H1 (cell line): ENCODE measurements around the gene CTSA. TPM values are rescaled to one million over a fixed set of nuclear protein-coding genes. Genes with fewer than 3 reads are reported as not detected.

Source experiments
- CTCF ChIA-PET: fragments of 300-600 bp; sonication (Branson Sonifier 250); formaldehyde crosslinking; loops from one replicate; lab custom pipeline; 2021; ENCODE audit not compliant: partially characterized antibody; lab: Charles Lee
- POLR2A ChIA-PET: fragments of 300-600 bp; sonication (Branson Sonifier 250); formaldehyde crosslinking; loops from one replicate; lab custom pipeline; 2021; ENCODE audit warnings: inconsistent platforms; ENCODE audit not compliant: partially characterized antibody; lab: Charles Lee
- DNase-seq, 2 experiments: peaks; one replicate each; pipeline versions ENCODE4 v3.0.0 to v3.0.0-alpha.2; 2010 to 2022; ENCODE audit warnings: low spot score in 2 of 2, low read depth in 1 of 2, mixed read lengths in 1 of 2
- FAIRE-seq: peaks from 2 replicates; lab custom pipeline; 2011; peaks lifted over from hg19 to GRCh38; lab: Jason Lieb, UNC
- H2AFZ ChIP-seq: 2 replicates; pipeline ENCODE4 v1.8.1; 2012; ENCODE audit warnings: low read length, inconsistent platforms
- H2AK5ac ChIP-seq: 2 replicates; pipeline ENCODE4 v1.6.1; 2013; ENCODE audit warnings: low read depth, low read length
- H2BK120ac ChIP-seq: replicated peaks from 2 replicates; pipeline ENCODE3; 2013; ENCODE audit warnings: low read depth, low read length, inconsistent platforms
- H2BK12ac ChIP-seq: 2 replicates; pipeline ENCODE4 v1.6.1; 2013; ENCODE audit warnings: low read depth, low read length
- H2BK15ac ChIP-seq: 2 replicates; pipeline ENCODE4 v1.6.1; 2013; ENCODE audit warnings: low read length
- H2BK20ac ChIP-seq: 2 replicates; pipeline ENCODE4 v1.6.1; 2013; ENCODE audit warnings: low read length
- H2BK5ac ChIP-seq: 2 replicates; pipeline ENCODE4 v1.6.1; 2013; ENCODE audit warnings: low read depth, low read length
- H3K14ac ChIP-seq: 2 replicates; pipeline ENCODE4 v1.6.1; 2013; ENCODE audit warnings: inconsistent platforms; ENCODE audit not compliant: insufficient read length
- H3K18ac ChIP-seq: 2 replicates; pipeline ENCODE4 v1.6.1; 2013; ENCODE audit warnings: low read length; ENCODE audit errors: extremely low read depth
- H3K23ac ChIP-seq: 2 replicates; pipeline ENCODE4 v1.6.1; 2013; ENCODE audit warnings: inconsistent platforms; ENCODE audit not compliant: insufficient read length
- H3K23me2 ChIP-seq: 2 replicates; pipeline ENCODE4 v1.6.1; 2013; ENCODE audit warnings: low read depth, low read length
- H3K27ac ChIP-seq: 2 replicates; pipeline ENCODE4 v1.6.1; 2011; ENCODE audit warnings: low read depth, low read length, inconsistent platforms
- H3K27me3 ChIP-seq, 4 experiments: replicated peaks in 1 of 4; 1 replicate in 1 of 4; 2 replicates in 3 of 4; pipeline versions ENCODE4 v1.6.1 to v1.8.1; 2011 to 2013; ENCODE audit warnings: low read length in 3 of 4, mild to moderate bottlenecking in 3 of 4, inconsistent platforms in 2 of 4, mixed read lengths in 2 of 4, moderate library complexity in 1 of 4; ENCODE audit not compliant: control insufficient read depth in 3 of 4, insufficient read depth in 3 of 4; ENCODE audit errors: extremely low read depth in 1 of 4
- H3K36me3 ChIP-seq, 4 experiments: 2 replicates each; pipeline versions ENCODE4 v1.6.1 to v1.8.1; 2011 to 2013; ENCODE audit warnings: mild to moderate bottlenecking in 4 of 4, low read length in 3 of 4, moderate library complexity in 2 of 4, control low read depth in 1 of 4, inconsistent platforms in 1 of 4; ENCODE audit not compliant: insufficient read depth in 4 of 4, control insufficient read depth in 2 of 4
- H3K4ac ChIP-seq: replicated peaks from 2 replicates; pipeline ENCODE3; 2013; ENCODE audit warnings: low read length, low read depth, mixed read lengths, inconsistent platforms; ENCODE audit not compliant: insufficient read length
- H3K4me1 ChIP-seq, 4 experiments: replicated peaks in 1 of 4; 1 replicate in 1 of 4; 2 replicates in 3 of 4; pipeline versions ENCODE4 v1.6.1 to v1.8.1; 2011 to 2013; ENCODE audit warnings: low read length in 3 of 4, inconsistent platforms in 2 of 4, mixed read lengths in 1 of 4; ENCODE audit not compliant: insufficient read depth in 4 of 4, control insufficient read depth in 3 of 4
- H3K4me2 ChIP-seq, 2 experiments: 2 replicates each; pipeline versions ENCODE4 v1.6.1 to v1.8.1; 2011 to 2013; ENCODE audit warnings: low read depth in 2 of 2, low read length in 2 of 2, control low read depth in 1 of 2, inconsistent platforms in 1 of 2, mild to moderate bottlenecking in 1 of 2; ENCODE audit not compliant: insufficient read depth in 1 of 2
- H3K4me3 ChIP-seq, 4 experiments: fragments of 200-600, 300-600 bp in 1 of 4; sonication (generic), shearing (Covaris generic), sonication (Bioruptor Twin) in 1 of 4; 2 replicates each; pipeline versions ENCODE4 v1.5.1 to v1.8.1; 2011 to 2016; ENCODE audit warnings: low read length in 4 of 4, low read depth in 3 of 4, control low read depth in 2 of 4, inconsistent platforms in 2 of 4, mild to moderate bottlenecking in 2 of 4, mixed read lengths in 1 of 4, moderate library complexity in 1 of 4; ENCODE audit not compliant: insufficient read depth in 2 of 4; ENCODE audit errors: extremely low read depth in 1 of 4
- H3K56ac ChIP-seq: replicated peaks from 2 replicates; pipeline ENCODE3; 2013; ENCODE audit warnings: low read depth, mild to moderate bottlenecking, mixed read lengths, low read length, inconsistent platforms; ENCODE audit not compliant: insufficient read length
- H3K79me1 ChIP-seq: 2 replicates; pipeline ENCODE4 v1.6.1; 2013; ENCODE audit warnings: low read depth, low read length, control low read depth
- H3K79me2 ChIP-seq, 2 experiments: 2 replicates each; pipeline versions ENCODE4 v1.6.1 to v1.8.1; 2012 to 2013; ENCODE audit warnings: low read length in 2 of 2, mild to moderate bottlenecking in 2 of 2, inconsistent platforms in 1 of 2; ENCODE audit not compliant: insufficient read depth in 2 of 2, control insufficient read depth in 1 of 2
- H3K9ac ChIP-seq, 4 experiments: replicated peaks in 1 of 4; 1 replicate in 1 of 4; 2 replicates in 3 of 4; pipeline versions ENCODE4 v1.6.1 to v1.8.1; 2011 to 2013; ENCODE audit warnings: low read depth in 3 of 4, low read length in 3 of 4, control low read depth in 2 of 4, mild to moderate bottlenecking in 2 of 4, moderate library complexity in 2 of 4, inconsistent platforms in 1 of 4; ENCODE audit errors: extremely low read depth in 1 of 4
- H3K9me3 ChIP-seq, 2 experiments: 2 replicates each; pipeline versions ENCODE4 v1.6.1 to v1.8.1; 2012 to 2013; ENCODE audit warnings: mild to moderate bottlenecking in 2 of 2, moderate library complexity in 2 of 2, control low read depth in 1 of 2, inconsistent platforms in 1 of 2, low read depth in 1 of 2, low read length in 1 of 2, mixed read lengths in 1 of 2; ENCODE audit not compliant: insufficient read depth in 2 of 2
- H4K20me1 ChIP-seq, 2 experiments: replicated peaks in 1 of 2; 2 replicates each; pipeline versions ENCODE3 to v1.8.1; 2011 to 2013; ENCODE audit warnings: inconsistent platforms in 2 of 2, low read length in 2 of 2, mild to moderate bottlenecking in 1 of 2; ENCODE audit not compliant: insufficient read depth in 2 of 2, control insufficient read depth in 1 of 2
- H4K5ac ChIP-seq: 2 replicates; pipeline ENCODE4 v1.6.1; 2013; ENCODE audit warnings: low read length, low read depth, mixed read lengths, inconsistent platforms; ENCODE audit not compliant: insufficient read length
- H4K8ac ChIP-seq: 2 replicates; pipeline ENCODE4 v1.8.0; 2013; ENCODE audit warnings: mild to moderate bottlenecking, moderate library complexity, low read length, inconsistent platforms; ENCODE audit not compliant: insufficient read depth; ENCODE audit errors: extremely low read depth
- H4K91ac ChIP-seq: replicated peaks from 2 replicates; pipeline ENCODE3; 2013; ENCODE audit warnings: low read length, mixed read lengths, inconsistent platforms; ENCODE audit not compliant: insufficient read length
- E2F6 ChIP-seq: IDR thresholded peaks from 2 replicates; pipeline ENCODE4 v1.6.1; 2012; ENCODE audit warnings: inconsistent platforms
- EGR1 ChIP-seq: IDR thresholded peaks from 2 replicates; pipeline ENCODE4 v1.6.1; 2011; ENCODE audit warnings: low read depth, low read length, borderline replicate concordance
- EZH2 ChIP-seq: fragments of 200-600 bp; sonication (generic); IDR thresholded peaks from 2 replicates; pipeline ENCODE4 v1.7.1; 2012; ENCODE audit warnings: low read depth, mild to moderate bottlenecking, moderate library complexity, low read length, inconsistent platforms; ENCODE audit not compliant: severe bottlenecking
- KDM1A ChIP-seq: fragments of 200-600, 300-600 bp; sonication (generic); IDR thresholded peaks from 2 replicates; pipeline ENCODE4 v1.7.1; 2016; ENCODE audit warnings: mild to moderate bottlenecking, low read length, borderline replicate concordance
- POLR2A ChIP-seq, 2 experiments: IDR thresholded peaks; 1 replicate in 1 of 2; 2 replicates in 1 of 2; pipeline ENCODE4 v1.6.1; 2011; ENCODE audit warnings: low read depth in 2 of 2, low read length in 2 of 2, mild to moderate bottlenecking in 2 of 2; ENCODE audit errors: control extremely low read depth in 1 of 2
- POLR2AphosphoS5 ChIP-seq: IDR thresholded peaks from 2 replicates; pipeline ENCODE4 v1.6.1; 2011; ENCODE audit warnings: low read depth, low read length
- RXRA ChIP-seq: IDR thresholded peaks from 2 replicates; pipeline ENCODE4 v1.6.1; 2011; ENCODE audit warnings: low read depth, mild to moderate bottlenecking, low read length, moderate library complexity; ENCODE audit not compliant: insufficient read depth
- SP2 ChIP-seq: IDR thresholded peaks from 2 replicates; pipeline ENCODE4 v1.6.1; 2012; ENCODE audit warnings: mild to moderate bottlenecking, low read length, inconsistent platforms
- SUZ12 ChIP-seq: fragments of 200-600 bp; sonication (generic); IDR thresholded peaks from 2 replicates; pipeline ENCODE4 v1.6.1; 2012; ENCODE audit warnings: mild to moderate bottlenecking, inconsistent platforms, low read length, moderate library complexity, mixed read lengths
- TBP ChIP-seq: IDR thresholded peaks from 2 replicates; pipeline ENCODE4 v1.6.1; 2011; ENCODE audit warnings: low read depth, low read length, improper control_type of control experiment
- TCF12 ChIP-seq: IDR thresholded peaks from 2 replicates; pipeline ENCODE4 v1.6.1; 2011; ENCODE audit warnings: low read depth, mild to moderate bottlenecking, low read length
- WGBS, 2 experiments: shearing (Covaris generic) in 1 of 2; methylation state at CpG; one replicate each; pipeline versions ENCODE4 v1.1.6 to v1.1.7; 2013 to 2015; ENCODE audit warnings: low lambda C conversion rate in 2 of 2, mixed read lengths in 2 of 2, inconsistent platforms in 1 of 2, low coverage in 1 of 2, missing lambda C conversion rate in 1 of 2; ENCODE audit not compliant: insufficient replicate concordance in 2 of 2, insufficient coverage in 1 of 2, insufficient read length in 1 of 2; ENCODE audit errors: extremely low coverage in 1 of 2, missing lambda C conversion rate in 1 of 2; 5-methylcytosine and 5-hydroxymethylcytosine counted together
- polyA plus RNA-seq, 7 experiments: library from polyadenylated mRNA; depleted of rRNA in 3 of 7; stranded (reverse) in 5 of 7; unstranded in 2 of 7; fragments of >200 nt in 5 of 7; fragments of 200-250 nt in 2 of 7; gene quantifications; 1 replicate in 5 of 7; 2 replicates in 1 of 7; 4 replicates in 1 of 7; pipeline versions ENCODE4 v1.2.1 to v1.2.3, GENCODE V29; 2011 to 2013; ENCODE audit warnings: missing spikeins in 2 of 7, mixed read lengths in 2 of 7
- total RNA-seq: library from RNA; stranded (reverse); fragmentation: NEBNext Ultra II Directional; extraction: Animal tissue kit (Norgen Biotek cat#: 25700); gene quantifications from 2 replicates; pipeline ENCODE4 v1.2.1, GENCODE V29; 2021
- TF ChIP-seq, protein P1 (sequence below): IDR thresholded peaks from 2 replicates; pipeline ENCODE4 v1.6.1; 2011; ENCODE audit warnings: low read length, improper control_type of control experiment

Gene CTSA
- total and polyA plus RNA-seq, 2 of the 8 experiments (the other 6 are each of a cell fraction or from before 2014, with no cell fraction given) = 49.7 to 74.0 TPM

GRCh38 chr20:45909336-45909808 lies 18.2 kb downstream of the CTSA start:
- DNase-seq = no peak
- Histone ChIP-seq H2BK12ac (no peak overlapping the region), H3K56ac (no peak overlapping the region), H4K5ac (no peak overlapping the region), H3K4me1 (peaks cover 0 to 2% (median 0%) of the 10 kb centered on the region in 4 experiments; a peak in 3 of 7 replicates), H3K36me3 (peaks cover 6 to 39% (median 31%) of the 10 kb centered on the region in 4 experiments), H3K79me1 (no peaks in the 10 kb centered on the region; the same call in 1 of the 2 replicates), H3K79me2 (0 out of 4 replicates have a peak, but pooled peaks cover 0 to 3% of the 10 kb centered on the region in 2 experiments), H2BK20ac (no peak overlapping the region), H2BK15ac (no peak overlapping the region), H2BK5ac (no peak overlapping the region), H4K91ac (no peak overlapping the region), H4K20me1 (peaks cover 2 to 12% of the 10 kb centered on the region in 2 experiments), H3K9me3 (no peaks in the 10 kb centered on the region), H3K27me3 (no peaks in the 10 kb centered on the region), H3K9ac (no peak overlapping the region), H2AFZ (no peak overlapping the region), H3K4me2 (no peak overlapping the region), H3K23ac (no peak overlapping the region), H3K4ac (no peak overlapping the region), H3K14ac (no peak overlapping the region), H4K8ac (peak overlapping the region; percentile 38; the same call in 1 of the 2 replicates), H2BK120ac (no peak overlapping the region), H3K18ac (no peak overlapping the region), H2AK5ac (no peak overlapping the region), H3K27ac (no peak overlapping the region), H3K23me2 (peaks cover 11% of the 10 kb centered on the region; the same call in 1 of the 2 replicates), H3K4me3 (no peak overlapping the region)
- FAIRE-seq = no peak
- 88% methylated on average over 12 of the region's 12 CpGs; no CpG with 5 or more reads in 1 of the 2 experiments for WGBS, 2 experiments
- POLR2A ChIA-PET = interaction anchor here (0.6 to 9.2 kb wide), 9 partner anchors 7 to 96 kb away, joined by 3 to 172 read pairs (median 25); partner anchors contain the start of genes CTSA, NEURL2, PCIF1 and ZSWIM1
- CTCF ChIA-PET = interaction anchor here (0.6 to 2.6 kb wide), 10 partner anchors 9 to 209 kb away, joined by 3 to 12 read pairs (median 4); partner anchors contain the start of genes CTSA and PCIF1
- TF ChIP-seq TBP = no peak
- no peak for TF ChIP-seq EGR1
- TF ChIP-seq POLR2A (IDR thresholded peaks at IDR 0.05; ENCODE audit: control extremely low read depth in 1 of 2, low read depth in 2 of 2, low read length in 2 of 2) = no peak
- no peak for TF ChIP-seq RXRA
- no peak for TF ChIP-seq TCF12
- TF ChIP-seq KDM1A = no peak
- no peak for TF ChIP-seq POLR2AphosphoS5
- TF ChIP-seq, protein P1, sequence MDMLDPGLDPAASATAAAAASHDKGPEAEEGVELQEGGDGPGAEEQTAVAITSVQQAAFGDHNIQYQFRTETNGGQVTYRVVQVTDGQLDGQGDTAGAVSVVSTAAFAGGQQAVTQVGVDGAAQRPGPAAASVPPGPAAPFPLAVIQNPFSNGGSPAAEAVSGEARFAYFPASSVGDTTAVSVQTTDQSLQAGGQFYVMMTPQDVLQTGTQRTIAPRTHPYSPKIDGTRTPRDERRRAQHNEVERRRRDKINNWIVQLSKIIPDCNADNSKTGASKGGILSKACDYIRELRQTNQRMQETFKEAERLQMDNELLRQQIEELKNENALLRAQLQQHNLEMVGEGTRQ = no peak
- TF ChIP-seq EZH2 = no peak
- TF ChIP-seq SP2 = no peak
- TF ChIP-seq E2F6 = no peak
- TF ChIP-seq SUZ12 = no peak
